HFF-Myc (cell line): ENCODE results near the gene GTF2H4.
A peak's percentile ranks its signal among the peaks of the same experiment; 100 is the strongest.

ENCODE experiments used
- DNase-seq: peaks from one replicate; pipeline ENCODE4 v3.0.0-alpha.2; 2011; ENCODE audit warnings: low read depth; ENCODE audit errors: extremely low read depth
- H3K4me3 ChIP-seq: replicated peaks from 2 replicates; pipeline ENCODE4 v1.5.1; 2011; ENCODE audit warnings: low read depth, mild to moderate bottlenecking, control low read depth, low read length
- TF ChIP-seq, protein P1 (sequence below): IDR thresholded peaks from 2 replicates; pipeline ENCODE4 v1.5.1; 2012; ENCODE audit warnings: mild to moderate bottlenecking, low read depth, low read length, control low read depth; ENCODE audit errors: missing control alignments

Gene GTF2H4

GRCh38 chr6:30935018-30935417 lies 27.0 kb downstream of the GTF2H4 start:
- H3K4me3 ChIP-seq = no peak overlapping the region
- TF ChIP-seq, protein P1, sequence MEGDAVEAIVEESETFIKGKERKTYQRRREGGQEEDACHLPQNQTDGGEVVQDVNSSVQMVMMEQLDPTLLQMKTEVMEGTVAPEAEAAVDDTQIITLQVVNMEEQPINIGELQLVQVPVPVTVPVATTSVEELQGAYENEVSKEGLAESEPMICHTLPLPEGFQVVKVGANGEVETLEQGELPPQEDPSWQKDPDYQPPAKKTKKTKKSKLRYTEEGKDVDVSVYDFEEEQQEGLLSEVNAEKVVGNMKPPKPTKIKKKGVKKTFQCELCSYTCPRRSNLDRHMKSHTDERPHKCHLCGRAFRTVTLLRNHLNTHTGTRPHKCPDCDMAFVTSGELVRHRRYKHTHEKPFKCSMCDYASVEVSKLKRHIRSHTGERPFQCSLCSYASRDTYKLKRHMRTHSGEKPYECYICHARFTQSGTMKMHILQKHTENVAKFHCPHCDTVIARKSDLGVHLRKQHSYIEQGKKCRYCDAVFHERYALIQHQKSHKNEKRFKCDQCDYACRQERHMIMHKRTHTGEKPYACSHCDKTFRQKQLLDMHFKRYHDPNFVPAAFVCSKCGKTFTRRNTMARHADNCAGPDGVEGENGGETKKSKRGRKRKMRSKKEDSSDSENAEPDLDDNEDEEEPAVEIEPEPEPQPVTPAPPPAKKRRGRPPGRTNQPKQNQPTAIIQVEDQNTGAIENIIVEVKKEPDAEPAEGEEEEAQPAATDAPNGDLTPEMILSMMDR = no peak
- no peak for DNase-seq

DNA sequence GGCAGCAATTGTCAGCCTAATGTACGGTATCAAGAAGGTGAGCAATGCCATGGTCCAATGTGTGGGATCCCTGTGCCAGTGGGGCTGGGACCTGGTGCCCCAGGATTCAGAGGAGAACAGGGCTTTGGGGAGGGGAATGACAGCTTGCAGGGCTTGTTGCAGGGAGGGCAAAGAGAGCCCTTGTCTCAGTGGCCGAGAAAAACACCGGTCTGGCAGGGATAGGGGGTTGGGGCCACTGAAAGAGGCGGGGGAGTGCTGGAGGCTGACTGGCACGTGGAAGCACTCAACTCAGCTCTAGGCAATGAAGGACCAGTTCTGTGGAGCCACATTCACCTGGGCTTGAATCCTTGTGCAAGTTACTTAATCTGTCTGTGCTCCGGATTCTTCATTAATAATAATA lies 29.3 kb downstream of the GTF2H4 start:
- no peak for DNase-seq
- TF ChIP-seq, protein P1 = no peak
- no peak overlapping the region for H3K4me3 ChIP-seq

DNA sequence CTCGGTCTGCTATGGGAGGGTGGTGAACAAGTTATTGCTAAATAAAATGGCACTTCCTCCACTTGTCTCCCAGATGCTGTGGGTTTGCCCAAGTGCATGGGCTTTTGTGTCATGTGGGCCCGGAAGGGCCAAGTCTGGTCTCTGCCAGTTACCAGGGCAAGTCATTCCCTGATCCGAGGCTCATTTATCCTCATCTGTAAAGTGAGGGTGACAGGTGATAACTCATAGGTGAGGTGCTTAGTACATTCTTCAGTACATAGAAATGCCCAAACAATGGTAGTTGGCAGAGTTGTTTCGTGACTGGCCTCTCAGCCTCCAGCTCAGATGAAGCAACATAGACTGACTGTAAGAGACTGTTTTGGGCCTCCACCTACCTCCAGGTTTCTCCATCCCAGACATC lies 30.7 kb downstream of the GTF2H4 start:
- DNase-seq = no peak
- TF ChIP-seq, protein P1 = no peak

GRCh38 chr6:30939473-30939872 lies 31.5 kb downstream of the GTF2H4 start:
- DNase-seq = no peak
- H3K4me3 ChIP-seq = no peak overlapping the region
- TF ChIP-seq, protein P1 = no peak

More for the DNA sequence above, 30.7 kb downstream of the GTF2H4 start:
- no peak overlapping the region for H3K4me3 ChIP-seq

GRCh38 chr6:30940361-30940986 lies 32.5 kb downstream of the GTF2H4 start, which contains the start of gene MUCL3:
Gene MUCL3 (plus strand): TSS chr6:30940973. CDS start chr6:30941000, 27 bp downstream.
- DNase-seq = no peak
- H3K4me3 ChIP-seq = no peak within 1 kb of the TSS
- TF ChIP-seq, protein P1 = no peak

DNA sequence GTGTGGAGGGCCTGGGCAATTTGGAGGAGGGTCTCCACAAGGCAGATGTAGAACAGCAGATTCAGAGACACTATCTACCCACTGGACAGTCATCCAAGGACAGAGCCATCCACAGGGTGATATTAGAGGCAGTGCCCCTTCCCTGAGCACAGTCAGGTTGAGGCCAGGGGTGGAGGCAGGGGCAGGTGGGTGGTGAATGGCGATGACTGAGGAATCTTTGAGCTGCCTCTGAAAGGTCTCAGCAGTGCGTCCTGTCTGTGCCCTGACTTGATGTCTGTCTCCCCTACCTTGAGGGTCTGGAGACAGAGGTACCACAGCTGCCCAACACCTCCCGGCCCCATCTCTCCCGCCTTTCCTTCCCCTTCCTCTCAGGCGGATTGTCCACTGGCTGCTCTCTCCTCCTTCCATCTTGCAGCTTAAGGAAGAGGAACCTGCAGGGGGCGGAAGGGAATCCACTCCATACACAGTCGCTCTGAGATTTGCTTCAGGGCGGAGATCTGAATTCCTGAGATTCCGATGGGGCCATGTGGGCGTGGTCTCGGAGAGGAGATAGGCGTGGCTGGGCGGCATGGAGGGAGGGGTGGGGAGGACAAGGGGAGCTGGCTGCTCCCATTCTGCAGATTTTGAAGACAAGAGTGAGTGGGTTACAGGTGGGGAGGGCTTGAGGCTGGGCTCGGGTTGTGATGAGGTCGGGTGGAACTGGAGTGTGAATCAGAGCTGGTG lies 34.5 kb downstream of the GTF2H4 start:
- TF ChIP-seq, protein P1 = peak; percentile 83
- no peak overlapping the region for H3K4me3 ChIP-seq
- DNase-seq = peak; percentile 79
